DND-41 (cell line): ENCODE measurements around the gene TMEM163.

Experiments used
- ATAC-seq: fragments of 200-7000 bp; cut with Tn5 transposase; 3 replicates; pipeline ENCODE4 v1.9.1; 2021; ENCODE audit warnings: low read depth; ENCODE audit not compliant: insufficient read depth
- DNase-seq: peaks from one replicate; pipeline ENCODE4 v3.0.0-alpha.2; 2020
- H2AFZ ChIP-seq: 2 replicates; pipeline ENCODE4 v1.6.0; 2012; ENCODE audit warnings: low read depth, low read length
- H3K27ac ChIP-seq: 2 replicates; pipeline ENCODE4 v1.5.1; 2012; ENCODE audit warnings: low read length, inconsistent platforms
- H3K27me3 ChIP-seq: fragments of 200-600 bp; sonication (generic); 2 replicates; pipeline ENCODE4 v1.6.0; 2012; ENCODE audit warnings: low read length, mild to moderate bottlenecking, inconsistent platforms; ENCODE audit not compliant: insufficient read depth, poor library complexity
- H3K36me3 ChIP-seq: 2 replicates; pipeline ENCODE4 v1.5.1; 2012; ENCODE audit warnings: low read length, inconsistent platforms; ENCODE audit not compliant: insufficient read depth
- H3K4me1 ChIP-seq: 2 replicates; pipeline ENCODE4 v1.5.1; 2012; ENCODE audit warnings: mild to moderate bottlenecking, low read length; ENCODE audit not compliant: insufficient read depth
- H3K4me2 ChIP-seq: 2 replicates; pipeline ENCODE4 v1.6.0; 2012; ENCODE audit warnings: mild to moderate bottlenecking, moderate library complexity, low read length, inconsistent platforms; ENCODE audit not compliant: insufficient read depth
- H3K4me3 ChIP-seq, 2 experiments: fragments of 200-600 bp in 1 of 2; shearing (Covaris generic) in 1 of 2; 2 replicates each; pipeline ENCODE4 v1.5.1; 2012 to 2016; ENCODE audit warnings: inconsistent platforms in 2 of 2, low read length in 2 of 2, mild to moderate bottlenecking in 2 of 2, low read depth in 1 of 2, moderate library complexity in 1 of 2
- H3K79me2 ChIP-seq: 2 replicates; pipeline ENCODE4 v1.6.0; 2012; ENCODE audit warnings: low read length, inconsistent platforms; ENCODE audit not compliant: insufficient read depth
- H3K9ac ChIP-seq: 2 replicates; pipeline ENCODE4 v1.6.0; 2012; ENCODE audit warnings: low read depth, mild to moderate bottlenecking, inconsistent platforms, low read length, moderate library complexity
- H3K9me3 ChIP-seq: 2 replicates; pipeline ENCODE4 v1.5.1; 2012; ENCODE audit warnings: low read length, moderate library complexity, mild to moderate bottlenecking, inconsistent platforms; ENCODE audit not compliant: insufficient read depth, severe bottlenecking
- H4K20me1 ChIP-seq: 2 replicates; pipeline ENCODE4 v1.6.0; 2012; ENCODE audit warnings: low read length; ENCODE audit not compliant: insufficient read depth
- CTCF ChIP-seq: IDR thresholded peaks from 2 replicates; pipeline ENCODE4 v1.5.1; 2012; ENCODE audit warnings: borderline replicate concordance, low read length, moderate library complexity, mild to moderate bottlenecking; ENCODE audit not compliant: poor library complexity, severe bottlenecking; ENCODE audit errors: extremely low read depth
- EZH2 ChIP-seq: IDR thresholded peaks from 3 replicates; pipeline ENCODE4 v1.6.1; 2012; ENCODE audit warnings: borderline replicate concordance, low read depth, mild to moderate bottlenecking, moderate library complexity, low read length, inconsistent platforms; ENCODE audit not compliant: severe bottlenecking

TMEM163 gene

DNA sequence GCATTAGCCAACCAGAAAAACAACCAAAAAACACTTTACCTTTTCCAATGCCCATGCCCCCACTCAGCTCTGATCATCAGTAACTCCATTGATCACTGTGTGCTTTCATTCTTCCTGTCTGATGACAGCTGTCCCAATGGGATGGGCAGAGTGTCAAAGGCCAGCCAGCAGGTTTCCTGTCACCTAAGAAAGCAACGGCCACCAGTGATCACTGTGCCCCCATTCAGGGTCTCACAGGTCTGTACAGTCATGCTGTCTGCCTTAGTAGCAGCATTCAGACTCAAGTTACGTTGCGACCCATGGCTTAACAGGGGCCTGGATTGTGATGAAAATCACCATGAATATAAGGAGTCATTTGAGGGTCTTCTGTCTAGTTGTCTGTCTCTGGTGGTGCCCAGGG is 280.4 kb downstream of the TMEM163 start:
- H3K79me2 ChIP-seq = no peaks in the 10 kb centered on the region
- H3K4me3 ChIP-seq = no peak overlapping the region
- no peak overlapping the region for H3K27ac ChIP-seq
- no peaks in the 10 kb centered on the region for H4K20me1 ChIP-seq
- TF ChIP-seq EZH2 (no peak), CTCF (no peak)
- no peak for ATAC-seq
- H3K27me3 ChIP-seq = no peaks in the 10 kb centered on the region
- no peak overlapping the region for H3K4me2 ChIP-seq
- peaks cover 48% of the 10 kb centered on the region for H3K36me3 ChIP-seq
- H3K9me3 ChIP-seq = no peaks in the 10 kb centered on the region
- H3K9ac ChIP-seq = no peak overlapping the region
- no peaks in the 10 kb centered on the region for H3K4me1 ChIP-seq
- no peak overlapping the region for H2AFZ ChIP-seq
- DNase-seq = no peak

GRCh38 chr2:134436706-134437105 is 282.1 kb downstream of the TMEM163 start:
- H3K36me3 ChIP-seq = peaks cover 46% of the 10 kb centered on the region
- H3K4me3 ChIP-seq = no peak overlapping the region
- TF ChIP-seq EZH2 (no peak), CTCF (no peak)
- H3K4me2 ChIP-seq = no peak overlapping the region
- H3K27ac ChIP-seq = no peak overlapping the region
- no peak overlapping the region for H3K9ac ChIP-seq
- no peak for DNase-seq
- H3K9me3 ChIP-seq = no peaks in the 10 kb centered on the region
- H4K20me1 ChIP-seq = no peaks in the 10 kb centered on the region
- no peak for ATAC-seq
- no peaks in the 10 kb centered on the region for H3K27me3 ChIP-seq
- no peaks in the 10 kb centered on the region for H3K79me2 ChIP-seq
- no peak overlapping the region for H2AFZ ChIP-seq
- H3K4me1 ChIP-seq = no peaks in the 10 kb centered on the region

- Histone ChIP-seq H3K27ac (no peak overlapping the region), H3K9me3 (no peaks in the 10 kb centered on the region), H3K9ac (no peak overlapping the region), H2AFZ (no peak overlapping the region), H3K79me2 (no peaks in the 10 kb centered on the region), H4K20me1 (no peaks in the 10 kb centered on the region), H3K36me3 (peaks cover 43% of the 10 kb centered on the region), H3K4me3 (no peak overlapping the region), H3K4me1 (no peaks in the 10 kb centered on the region), H3K27me3 (no peaks in the 10 kb centered on the region), H3K4me2 (no peak overlapping the region)
- no peak for ATAC-seq
- DNase-seq = no peak
- TF ChIP-seq CTCF (no peak), EZH2 (no peak)
These were observed 282.9 kb downstream of the TMEM163 start for GRCh38 chr2:134435936-134436335.

GRCh38 chr2:134435505-134435904 is 283.3 kb downstream of the TMEM163 start:
- TF ChIP-seq CTCF (no peak), EZH2 (no peak)
- no peaks in the 10 kb centered on the region for H3K4me1 ChIP-seq
- H4K20me1 ChIP-seq = no peaks in the 10 kb centered on the region
- peaks cover 47% of the 10 kb centered on the region for H3K36me3 ChIP-seq
- H3K27me3 ChIP-seq = no peaks in the 10 kb centered on the region
- no peaks in the 10 kb centered on the region for H3K9me3 ChIP-seq
- DNase-seq = no peak
- no peak overlapping the region for H3K27ac ChIP-seq
- H3K9ac ChIP-seq = no peak overlapping the region
- H3K79me2 ChIP-seq = no peaks in the 10 kb centered on the region
- no peak overlapping the region for H3K4me3 ChIP-seq
- ATAC-seq = no peak
- no peak overlapping the region for H2AFZ ChIP-seq
- no peak overlapping the region for H3K4me2 ChIP-seq
